OCI-M2 (cell line): Measurements from ENCODE around the gene SRP9.
"Not testable (repeated sequence)": the region's sequence is repeated elsewhere in the genome, so short reads cannot be mapped to it uniquely, and the experiment has no call there.

Experiments
- DNase-seq: peaks from one replicate; lab custom pipeline; 2025; ENCODE audit not compliant: unreplicated experiment; lab: John Stamatoyannopoulos, UW

Gene SRP9

DNA sequence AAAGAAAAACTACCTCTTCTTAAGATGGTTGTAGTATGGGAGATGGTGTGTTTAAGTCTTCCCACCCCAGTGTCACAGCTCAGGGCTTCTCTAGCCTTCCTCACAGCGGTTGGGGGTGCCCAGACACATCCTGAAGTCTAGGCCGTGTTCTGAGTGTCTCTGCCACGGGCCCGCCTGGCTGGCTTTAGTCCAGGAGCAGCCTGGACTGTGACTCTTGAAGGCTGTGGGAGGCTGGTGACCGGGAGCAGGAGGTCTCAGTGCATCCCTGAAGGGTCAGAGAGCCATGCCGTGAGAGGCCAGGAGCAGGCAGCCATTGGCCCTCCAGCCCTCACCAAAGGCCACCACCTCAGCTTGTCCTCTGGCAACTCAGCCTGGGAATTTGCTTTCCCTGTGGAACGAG lies 36.8 kb downstream of the SRP9 start:
- no peak for DNase-seq

DNA sequence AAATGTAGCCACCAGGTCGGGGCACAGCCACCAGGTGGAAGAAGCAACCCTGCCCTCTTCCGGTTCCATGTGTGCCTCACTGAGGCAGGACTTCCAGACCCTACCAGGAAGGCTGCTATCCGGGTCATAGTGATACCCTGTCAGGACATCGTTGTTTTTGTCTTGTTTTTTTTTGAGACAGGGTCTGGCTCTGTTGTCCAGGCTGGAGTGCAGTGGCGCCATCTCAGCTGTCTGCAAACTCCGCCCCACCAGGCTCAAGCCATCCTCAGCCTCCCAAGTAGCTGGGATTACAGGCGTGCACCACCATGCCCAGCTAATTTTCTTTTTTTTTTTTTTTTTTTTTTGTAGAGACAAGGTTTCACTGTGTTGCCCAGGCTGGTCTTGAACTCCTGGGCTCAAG lies 37.5 kb downstream of the SRP9 start:
- DNase-seq: not testable (repeated sequence)

DNA sequence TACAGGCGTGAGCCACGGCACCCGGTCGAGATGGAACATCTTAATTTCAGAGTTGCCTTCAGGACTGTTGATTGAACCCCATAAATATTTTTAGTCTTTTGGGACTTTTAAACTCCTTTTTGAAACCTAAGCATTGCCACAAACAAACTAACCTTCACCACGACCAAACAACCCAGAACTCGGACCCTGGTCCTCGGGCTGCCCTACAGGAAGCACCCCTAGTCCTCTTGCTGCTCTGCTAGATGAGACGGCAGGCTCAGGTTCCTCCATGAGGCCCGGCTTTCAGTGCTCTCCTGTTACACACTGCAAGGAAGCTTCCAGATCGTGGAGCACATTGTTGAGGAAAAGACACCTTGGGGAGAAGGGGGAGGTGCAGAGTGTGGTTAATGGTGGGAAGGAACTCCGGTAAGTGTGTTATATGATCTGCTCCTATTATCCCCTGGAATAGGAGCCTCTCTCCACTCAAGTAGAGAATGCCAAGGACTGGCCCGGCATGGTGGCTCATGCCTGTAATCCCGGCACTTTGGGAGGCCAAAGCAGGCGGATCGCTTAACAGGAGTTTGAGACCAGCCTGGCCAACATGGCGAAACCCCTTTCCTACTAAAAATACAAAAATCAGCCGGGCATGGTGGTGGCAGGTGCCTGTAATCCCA lies 38.0 kb downstream of the SRP9 start:
- no peak for DNase-seq

- DNase-seq: no peak
Observed at GRCh38 chr1:225816643-225817538, 39.3 kb downstream of the SRP9 start.

GRCh38 chr1:225817611-225818061 lies 40.0 kb downstream of the SRP9 start:
- no peak for DNase-seq

DNA sequence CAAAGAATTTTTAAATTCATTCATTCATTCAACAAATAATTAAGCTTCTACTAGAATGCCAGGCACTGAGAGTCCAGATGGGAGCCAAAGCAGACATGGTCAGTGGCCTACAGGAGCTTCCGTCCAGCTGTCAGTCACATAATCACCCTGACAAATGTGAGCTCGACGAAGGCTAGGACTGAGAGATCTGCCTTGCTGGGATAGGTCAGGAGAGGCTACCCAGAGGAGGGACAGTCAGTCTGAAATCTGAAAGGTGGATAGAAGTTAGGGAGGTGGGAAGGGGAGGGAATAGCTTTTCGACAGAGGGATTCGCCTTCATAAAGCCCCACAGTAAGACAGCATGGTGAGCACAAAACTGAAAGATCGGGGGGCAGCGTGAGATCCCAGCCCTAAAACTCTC lies 40.6 kb downstream of the SRP9 start:
- DNase-seq: no peak

DNA sequence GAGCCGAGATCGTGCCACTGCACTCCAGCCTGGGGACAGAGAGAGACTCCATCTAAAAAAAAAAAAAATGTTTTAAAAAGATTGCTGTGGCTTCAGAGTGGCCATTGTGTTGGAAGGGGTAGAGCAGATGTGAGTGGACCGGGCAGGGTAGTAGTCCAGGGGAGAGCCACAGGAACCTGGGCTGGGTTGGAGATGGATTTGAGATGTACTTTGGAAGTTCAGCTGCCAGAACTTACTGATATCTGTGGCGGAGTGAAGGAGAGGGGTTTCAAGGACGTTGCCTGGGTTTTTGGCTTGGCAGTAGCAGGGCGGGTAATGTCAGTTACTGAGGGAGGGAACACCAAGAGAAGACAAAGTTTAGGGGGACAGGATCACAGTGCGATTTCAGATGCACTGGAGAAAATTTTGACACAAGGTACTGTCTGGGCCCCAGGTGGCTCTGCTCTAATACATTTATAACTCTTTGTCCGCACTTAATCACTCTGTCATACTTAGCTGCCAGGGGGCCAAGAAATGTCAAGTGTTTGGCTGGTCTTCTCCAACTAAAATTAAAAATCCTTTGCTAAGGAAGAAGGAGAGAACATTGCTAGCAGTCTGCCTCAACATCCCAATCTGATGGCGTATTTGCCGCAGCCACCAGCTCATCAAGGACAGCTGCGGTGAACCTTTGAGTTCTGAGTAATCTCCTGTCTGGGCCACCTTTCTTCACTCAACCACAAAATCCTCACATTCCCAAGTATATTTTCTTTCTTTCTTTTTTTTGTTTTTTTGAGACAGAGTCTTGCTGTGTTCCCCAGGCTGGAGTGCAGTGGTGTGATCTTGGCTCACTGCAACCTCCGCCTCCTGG lies 41.9 kb downstream of the SRP9 start:
- DNase-seq: no peak

DNA sequence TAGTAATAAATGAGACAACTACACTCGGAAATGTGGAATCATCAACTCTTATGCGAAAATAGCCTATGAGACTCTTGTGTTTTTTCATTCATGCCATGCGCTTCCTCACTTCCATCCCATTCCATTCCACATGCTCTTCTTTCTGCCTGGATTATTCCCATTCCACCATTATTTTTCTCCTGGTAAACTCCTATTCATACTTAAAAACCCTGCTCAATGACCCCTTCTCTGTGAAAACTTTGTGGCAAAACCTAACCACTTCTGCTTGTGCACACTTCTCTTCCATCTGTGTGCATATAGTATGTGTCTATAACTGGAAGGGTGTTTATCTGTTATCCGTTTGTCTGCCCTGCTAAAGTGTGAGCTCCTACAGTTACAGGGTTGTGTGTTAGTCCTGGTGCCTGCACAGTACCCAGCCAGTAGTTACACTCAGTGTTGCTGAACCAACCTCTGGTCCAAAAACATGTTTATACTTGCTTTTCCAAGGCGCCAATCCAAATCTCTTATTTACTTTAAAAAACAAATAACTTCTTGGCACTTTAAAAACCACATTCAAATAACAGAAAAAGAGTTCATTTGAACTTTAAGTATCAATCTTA lies 43.0 kb downstream of the SRP9 start:
- no peak for DNase-seq

DNA sequence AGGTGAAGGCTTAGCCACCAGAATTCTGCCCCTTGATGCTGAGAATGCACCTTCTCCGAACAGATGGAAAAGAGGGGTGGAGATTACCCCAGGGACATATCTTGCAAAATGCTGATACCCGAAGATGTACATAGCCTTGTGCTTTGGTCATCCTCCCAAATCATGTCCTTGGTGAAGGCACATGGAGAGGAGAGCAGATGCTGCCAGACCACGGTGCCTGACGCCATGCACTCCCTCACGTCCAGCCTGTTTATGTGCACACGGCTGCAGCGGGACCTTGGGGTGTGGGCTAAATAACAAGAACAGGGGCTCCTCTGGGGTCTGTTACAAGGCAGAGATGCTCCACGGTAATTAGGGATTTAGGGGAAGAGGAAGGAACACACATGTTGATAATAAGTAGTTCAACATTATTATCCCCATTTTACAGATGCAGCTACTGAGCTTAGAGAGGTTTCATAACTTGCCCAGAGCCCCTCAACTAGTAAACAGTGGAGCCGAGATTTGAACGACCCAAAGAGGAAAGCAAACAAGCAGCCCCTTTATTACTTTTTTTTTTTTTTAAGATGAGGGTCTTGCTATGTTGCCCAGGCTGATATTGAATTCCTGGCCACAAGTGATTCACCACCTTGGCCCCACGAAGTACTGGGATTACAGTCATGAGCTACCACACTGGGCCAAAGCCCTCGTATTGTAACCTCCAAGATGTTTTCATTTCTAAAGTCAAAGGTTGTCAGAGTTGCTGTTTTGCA lies 45.2 kb downstream of the SRP9 start:
- DNase-seq: no peak

- no peak for DNase-seq
Observed at GRCh38 chr1:225823811-225824261, 46.2 kb downstream of the SRP9 start.

DNA sequence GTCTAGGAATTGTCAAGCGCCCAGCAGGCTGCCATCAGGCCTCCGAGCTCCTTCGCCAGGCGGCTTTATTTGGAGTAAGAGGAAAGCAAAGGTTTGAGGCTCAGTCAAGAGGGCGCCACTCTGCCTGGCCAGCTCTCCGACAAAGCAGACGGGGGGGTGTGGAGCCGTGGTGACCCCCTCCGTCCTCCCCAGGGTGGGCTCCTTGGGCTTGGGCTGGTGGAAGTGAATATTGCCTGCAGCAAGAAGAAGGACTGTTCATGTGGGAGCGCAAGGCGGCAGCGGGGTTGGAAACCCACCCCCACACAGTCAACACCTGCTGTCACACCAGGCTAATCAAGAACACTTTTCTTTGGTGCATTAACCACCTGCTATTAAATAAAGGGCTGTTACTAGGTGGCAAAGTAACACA lies 46.9 kb downstream of the SRP9 start:
- DNase-seq: no peak

GRCh38 chr1:225825078-225825477 lies 47.5 kb downstream of the SRP9 start:
- DNase-seq: no peak

GRCh38 chr1:225825607-225826007 lies 48.0 kb downstream of the SRP9 start:
- no peak for DNase-seq

- no peak for DNase-seq
Observed at GRCh38 chr1:225827076-225827475, 49.5 kb downstream of the SRP9 start.

DNA sequence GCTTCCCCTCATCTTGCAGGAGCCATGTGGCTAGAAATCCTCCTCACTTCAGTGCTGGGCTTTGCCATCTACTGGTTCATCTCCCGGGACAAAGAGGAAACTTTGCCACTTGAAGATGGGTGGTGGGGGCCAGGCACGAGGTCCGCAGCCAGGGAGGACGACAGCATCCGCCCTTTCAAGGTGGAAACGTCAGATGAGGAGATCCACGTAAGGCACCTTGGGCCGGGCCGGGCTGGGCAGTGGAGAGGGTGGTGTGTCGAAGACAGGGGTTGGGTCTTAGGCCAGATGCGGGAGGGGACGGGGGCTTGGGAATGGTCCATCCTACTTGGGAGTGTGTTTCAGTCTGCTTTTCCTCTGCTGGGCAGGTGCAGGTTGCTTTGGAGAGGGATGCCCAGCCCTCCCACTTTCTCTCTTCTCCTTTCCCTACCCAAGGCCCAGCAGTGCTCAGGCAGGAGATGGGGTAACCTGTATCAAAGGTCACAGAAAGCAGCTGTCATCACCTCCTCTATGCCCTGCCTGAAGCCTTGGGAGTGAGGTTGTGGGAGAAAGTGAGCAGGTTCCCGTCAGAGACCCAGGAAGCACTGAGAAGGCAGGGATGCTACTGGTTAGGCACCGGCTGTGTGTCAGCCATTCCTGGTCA lies 51.2 kb downstream of the SRP9 start:
- no peak for DNase-seq

DNA sequence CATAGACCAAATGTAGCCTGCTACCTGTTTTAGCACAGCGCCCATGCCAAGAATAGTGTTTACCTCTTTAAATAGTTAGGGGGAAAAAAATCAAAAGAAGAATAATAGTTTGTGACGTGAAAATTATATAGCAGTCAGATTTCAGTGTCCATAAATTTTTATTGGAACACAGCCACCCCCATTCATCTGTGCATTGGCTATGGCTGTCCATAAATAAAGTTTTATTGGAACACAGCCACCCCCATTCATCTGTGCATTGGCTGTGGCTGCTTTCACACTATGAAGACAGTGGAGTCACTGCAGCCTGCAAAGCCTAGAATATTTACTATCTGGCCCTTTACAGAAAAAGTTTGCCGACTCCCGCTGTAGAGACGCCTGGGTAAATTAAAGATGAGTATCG lies 53.2 kb downstream of the SRP9 start:
- no peak for DNase-seq

DNA sequence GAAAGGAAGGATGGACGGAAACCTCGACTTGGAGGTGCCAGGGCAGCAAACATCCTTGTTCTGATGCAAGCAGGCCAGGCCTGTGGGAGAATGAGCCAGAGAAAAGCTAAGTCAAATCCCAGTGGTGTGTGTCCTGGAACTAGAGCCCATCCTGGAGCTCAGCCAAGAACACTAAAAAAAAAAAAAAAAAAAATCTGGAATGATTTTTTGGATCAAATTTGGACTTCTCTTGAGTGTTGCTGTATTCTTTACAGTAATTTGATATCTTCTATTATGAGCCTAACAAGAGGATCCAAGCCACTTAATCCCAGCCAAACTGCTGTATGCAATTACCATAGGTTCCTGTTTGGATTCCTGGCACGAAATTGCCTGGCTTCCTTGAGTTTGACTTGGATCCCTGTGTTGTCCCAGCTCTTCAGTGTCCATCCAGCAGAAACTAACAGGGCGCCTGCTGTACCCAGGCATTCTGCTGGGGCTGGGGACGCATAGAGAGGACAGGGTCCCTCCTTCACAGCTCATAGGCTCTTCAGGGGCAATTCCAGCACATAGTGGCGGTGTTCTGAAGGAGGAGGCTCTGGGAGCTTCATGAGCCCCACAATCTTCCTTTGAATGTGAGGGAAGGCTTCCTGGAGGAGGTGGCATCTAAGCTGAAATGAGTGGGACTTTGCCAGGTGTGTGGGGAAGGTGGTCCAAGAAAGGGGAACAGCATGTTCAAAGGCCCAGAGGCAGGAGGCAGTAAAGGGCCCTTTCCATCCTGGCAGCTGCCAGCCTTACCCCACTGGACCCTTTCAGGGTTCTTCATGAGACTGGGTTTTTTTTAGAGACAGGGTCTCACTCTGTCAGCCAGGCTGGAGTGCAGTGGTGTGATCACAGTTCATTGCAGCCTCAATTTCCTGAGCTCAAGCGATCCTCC lies 57.0 kb downstream of the SRP9 start:
- no peak for DNase-seq

- DNase-seq: no peak
Observed at GRCh38 chr1:225835856-225836255, 58.2 kb downstream of the SRP9 start.

DNA sequence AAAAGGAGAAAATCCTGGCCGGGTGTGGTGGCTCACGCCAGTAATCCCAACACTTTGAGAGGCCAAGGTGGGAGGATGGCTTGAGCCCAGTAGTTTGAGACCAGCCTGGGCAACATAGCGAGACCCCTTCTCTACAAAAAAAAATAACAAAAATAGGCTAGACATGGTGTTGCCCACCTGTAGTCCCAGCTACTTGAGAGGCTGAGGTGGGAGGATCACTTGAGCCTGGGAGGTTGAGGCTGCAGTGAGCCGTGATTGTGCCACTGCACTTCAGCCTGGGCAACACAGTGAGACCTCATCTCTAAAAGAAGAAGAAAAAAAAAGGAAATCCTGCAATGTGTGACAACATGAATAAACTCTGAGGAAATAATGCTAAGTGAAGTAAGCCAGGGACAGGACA lies 58.7 kb downstream of the SRP9 start:
- DNase-seq: not testable (repeated sequence)
